Naive thymus-derived CD8-positive, alpha-beta T cell (primary cell): ENCODE data around the gene MYOM1. TPM values are rescaled to one million over a fixed set of nuclear protein-coding genes. Genes with fewer than 3 reads are reported as not detected.
"Not testable (repeated sequence)": the region's sequence is repeated elsewhere in the genome, so short reads cannot be mapped to it uniquely, and the experiment has no call there.

Experiments used
- ATAC-seq, 2 donors: fragments of 150-1000 bp; cut with Tn5 transposase in 1 of 2; sonication (Bioruptor Pico), chemical (Tn5 transposase) in 1 of 2; 1 replicate in 1 of 2; 2 replicates in 1 of 2; pipeline ENCODE4 v1.10.0; 2021; ENCODE audit warnings: mild to moderate bottlenecking in 2 of 2, moderate library complexity in 2 of 2
- POLR2A ChIA-PET: fragments of 350-600 bp; sonication (Branson Sonifier 250); formaldehyde crosslinking; loops from one replicate; lab custom pipeline; 2021; ENCODE audit warnings: antibody characterized with exemption; lab: Charles Lee
- DNase-seq, 10 donors: peaks; one replicate each; pipeline versions ENCODE4 v3.0.0 to v3.0.0-alpha.2; 2020 to 2022
- H3K27ac Mint-ChIP-seq, 10 donors: one replicate each; pipeline ENCODE4 v1.8.0; 2020 to 2022; ENCODE audit warnings: mild to moderate bottlenecking in 10 of 10, mixed read lengths in 10 of 10, moderate library complexity in 4 of 10, inconsistent platforms in 1 of 10
- H3K27me3 Mint-ChIP-seq, 5 donors: one replicate each; pipeline ENCODE4 v1.8.0; 2021 to 2022; ENCODE audit warnings: mixed read lengths in 5 of 5
- H3K36me3 Mint-ChIP-seq, 3 donors: one replicate each; pipeline ENCODE4 v1.8.0; 2020 to 2022; ENCODE audit warnings: mixed read lengths in 3 of 3, mild to moderate bottlenecking in 2 of 3, inconsistent platforms in 1 of 3
- H3K4me1 Mint-ChIP-seq, 4 donors: one replicate each; pipeline ENCODE4 v1.8.0; 2021 to 2022; ENCODE audit warnings: mixed read lengths in 4 of 4
- H3K4me3 Mint-ChIP-seq, 10 donors: one replicate each; pipeline ENCODE4 v1.8.0; 2020 to 2022; ENCODE audit warnings: mild to moderate bottlenecking in 10 of 10, mixed read lengths in 10 of 10, moderate library complexity in 6 of 10, inconsistent platforms in 1 of 10
- H3K9me3 Mint-ChIP-seq, 9 donors: one replicate each; pipeline ENCODE4 v1.8.0; 2020 to 2022; ENCODE audit warnings: mixed read lengths in 9 of 9, mild to moderate bottlenecking in 3 of 9, inconsistent platforms in 1 of 9, moderate library complexity in 1 of 9
- polyA plus RNA-seq, 3 donors: library from polyadenylated mRNA; unstranded; fragments of 300-500 nt; fragmentation: Illumina TruSeq; gene quantifications; one replicate each; pipeline ENCODE4 v1.2.3, GENCODE V29; 2021
- total RNA-seq, 8 experiments: library from RNA in 2 of 8; stranded (reverse) in 2 of 8; gene quantifications; one replicate each; pipeline ENCODE4 v1.2.3 and lab custom pipeline; 2021 to 2026

Gene MYOM1
- total and polyA plus RNA-seq, 5 experiments from 2014 or later: 0.52 to 5.6 (median 1.5) TPM

DNA sequence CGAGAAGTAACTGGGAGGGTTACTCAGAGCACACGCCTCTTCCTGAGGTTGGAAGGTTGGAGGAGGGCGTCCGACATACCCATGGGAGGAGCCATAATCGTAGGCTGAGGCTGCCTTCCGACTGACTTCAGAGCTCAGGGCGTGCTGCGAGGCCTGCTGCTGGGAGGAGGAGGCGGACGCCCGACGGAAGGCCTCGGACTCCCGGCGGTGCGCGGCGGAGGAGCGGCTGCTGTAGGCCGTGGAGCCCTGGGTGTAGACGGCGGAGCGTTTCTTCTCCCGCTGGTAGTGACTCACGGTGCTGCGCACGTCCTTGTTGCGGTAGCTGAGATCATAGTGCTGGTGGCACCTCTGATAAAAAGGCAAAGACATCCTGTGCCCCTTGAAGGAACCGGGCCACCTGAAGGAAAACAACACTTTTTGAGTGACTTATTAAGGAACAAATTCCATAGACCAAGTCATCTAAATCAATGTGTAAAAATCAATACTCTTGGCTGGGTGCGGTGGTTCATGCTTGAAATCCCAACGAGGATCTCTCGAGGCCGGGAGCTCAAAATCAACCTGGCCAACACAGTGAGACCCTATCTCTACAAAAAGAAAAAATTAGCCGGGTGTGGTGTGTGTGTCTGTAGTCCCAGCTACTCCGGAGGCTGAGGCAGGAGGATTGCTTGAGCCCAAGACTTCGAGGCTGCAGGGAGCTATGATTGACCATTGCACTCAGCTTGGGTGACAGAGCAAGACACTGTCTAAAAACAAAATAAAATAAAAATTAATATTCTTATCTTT, 4.7 kb downstream of the MYOM1 start:
- POLR2A ChIA-PET: no interaction called here
- DNase-seq: no peak
- Mint-ChIP-seq H3K27ac (peak overlapping the region in 5 of 10 donors; percentile 6 to 67 (median 36)), H3K9me3 (no peaks in the 10 kb centered on the region), H3K36me3 (peaks cover 0 to 17% (median 0%) of the 10 kb centered on the region in 3 donors), H3K4me1 (peaks cover 6 to 16% (median 12%) of the 10 kb centered on the region in 4 donors), H3K4me3 (no peak overlapping the region), H3K27me3 (no peaks in the 10 kb centered on the region)
- no peak for ATAC-seq

DNA sequence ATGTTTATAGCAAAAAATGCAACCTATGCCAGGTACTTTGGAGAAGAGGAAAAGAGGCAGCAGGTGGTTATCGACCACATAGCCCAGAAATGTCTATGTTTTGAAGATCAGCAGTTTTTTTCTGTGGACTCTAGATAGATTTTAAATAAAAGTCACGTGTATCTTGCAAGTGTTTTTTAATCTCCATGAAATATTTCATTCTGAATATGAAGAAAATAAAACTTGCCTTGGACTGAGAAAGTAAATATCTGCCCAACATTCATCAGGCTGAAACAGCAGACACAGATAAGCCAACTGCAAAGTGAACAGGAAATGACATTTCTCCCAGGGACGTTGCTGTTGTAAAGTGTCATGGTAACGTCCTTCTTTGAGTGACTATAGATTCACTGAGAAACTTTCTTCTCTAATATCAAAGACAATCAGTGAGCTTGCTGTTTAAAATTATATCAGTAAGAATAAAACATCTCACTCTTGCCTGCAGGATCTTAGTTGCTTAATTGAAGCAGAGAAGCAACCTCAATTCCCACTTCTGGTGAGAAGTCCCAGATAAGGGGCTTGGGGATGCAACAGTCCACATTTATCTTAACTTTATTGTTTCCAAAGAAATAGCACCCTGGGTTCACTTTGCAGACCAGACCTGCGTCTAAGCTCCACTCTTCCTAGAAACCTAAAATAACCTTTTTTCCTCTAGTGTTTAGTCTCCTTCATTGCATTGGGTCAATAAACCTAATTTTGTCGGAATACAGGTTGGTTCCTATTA, 6.3 kb downstream of the MYOM1 start:
- DNase-seq: peak in 6 of 10 donors; percentile 2 to 72 (median 46)
- no peaks in the 10 kb centered on the region for H3K9me3 Mint-ChIP-seq
- H3K27me3 Mint-ChIP-seq: no peaks in the 10 kb centered on the region
- POLR2A ChIA-PET: interaction anchor here (0.6 to 0.8 kb wide), 2 partner anchors 35 to 539 kb away, joined by 3 to 4 read pairs; partner anchors contain the start of gene MYL12A
- peaks cover 0 to 17% (median 0%) of the 10 kb centered on the region in 3 donors for H3K36me3 Mint-ChIP-seq
- peak; percentile 88 to 99 for ATAC-seq
- peak overlapping the region; percentile 26 to 95 (median 83) for H3K27ac Mint-ChIP-seq
- peak overlapping the region in 5 of 10 donors; percentile 3 to 43 (median 19) for H3K4me3 Mint-ChIP-seq
- peaks cover 11 to 18% (median 16%) of the 10 kb centered on the region in 4 donors for H3K4me1 Mint-ChIP-seq

DNA sequence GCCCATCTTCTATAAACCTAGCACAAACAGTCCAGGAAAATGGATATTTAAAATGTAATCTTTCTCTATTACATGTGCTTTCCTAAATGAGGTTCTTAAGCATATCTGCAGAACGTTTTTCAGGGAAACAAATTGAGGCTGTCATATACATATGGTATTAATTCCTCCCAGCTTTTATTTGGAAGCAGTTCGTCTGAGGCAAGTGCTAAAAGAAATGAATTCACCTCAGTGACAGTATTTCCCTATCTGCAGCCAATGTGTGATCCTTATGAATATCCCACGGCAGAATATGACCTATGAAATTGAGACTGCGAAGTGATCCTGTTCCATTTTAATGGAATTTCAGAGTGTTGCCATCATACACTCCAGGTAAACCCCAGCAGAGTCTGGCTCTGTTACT, 7.1 kb downstream of the MYOM1 start:
- H3K4me1 Mint-ChIP-seq: peaks cover 11 to 18% (median 16%) of the 10 kb centered on the region in 4 donors
- peak overlapping the region in 8 of 10 donors; percentile 51 to 95 (median 84) for H3K27ac Mint-ChIP-seq
- no peaks in the 10 kb centered on the region for H3K27me3 Mint-ChIP-seq
- POLR2A ChIA-PET: interaction anchor here (0.6 kb wide), 1 partner anchor 538 kb away, joined by 4 read pairs; no protein-coding TSS in a partner anchor
- H3K9me3 Mint-ChIP-seq: no peaks in the 10 kb centered on the region
- peak overlapping the region in 1 of 10 donors; percentile 43 for H3K4me3 Mint-ChIP-seq
- DNase-seq (no peak), ATAC-seq (no peak)
- H3K36me3 Mint-ChIP-seq: peaks cover 0 to 17% (median 3%) of the 10 kb centered on the region in 3 donors

DNA sequence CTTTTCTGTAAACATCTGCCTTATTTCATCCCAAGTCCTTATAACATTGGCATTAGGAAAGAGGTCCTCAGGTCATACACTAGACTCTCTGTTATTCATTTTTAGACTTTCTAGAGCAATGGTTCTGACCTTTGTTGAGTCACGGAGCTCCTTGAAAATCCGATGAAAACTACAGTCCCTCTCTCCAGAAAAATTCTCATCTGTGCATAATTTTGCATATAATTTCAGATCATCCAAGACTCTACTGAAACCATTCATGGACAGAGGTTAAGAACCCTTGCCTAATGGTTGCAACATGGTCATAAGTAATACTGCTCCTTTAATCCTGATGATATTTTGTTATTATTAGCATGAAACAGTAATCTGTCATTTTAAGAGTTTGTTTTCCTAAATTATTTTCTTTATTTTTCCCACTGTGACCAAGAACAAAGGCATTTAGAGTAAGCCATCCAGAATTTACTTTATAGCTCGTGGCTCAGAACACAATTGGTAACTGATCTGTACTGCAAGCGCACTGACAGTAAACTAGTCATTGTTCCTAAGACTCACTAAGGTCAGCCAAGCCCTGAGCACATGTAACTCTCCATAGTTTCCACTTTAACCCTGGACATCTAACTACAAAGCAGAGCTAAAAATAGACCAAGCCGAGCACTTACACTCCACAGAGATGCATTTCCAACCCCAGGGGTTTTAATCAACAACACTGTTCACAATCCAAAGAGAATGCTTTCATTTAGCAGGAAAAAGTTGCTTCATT, 8.4 kb downstream of the MYOM1 start:
- peak overlapping the region in 3 of 10 donors; percentile 3 to 34 (median 16) for H3K27ac Mint-ChIP-seq
- ATAC-seq: no peak
- POLR2A ChIA-PET: no interaction called here

DNA sequence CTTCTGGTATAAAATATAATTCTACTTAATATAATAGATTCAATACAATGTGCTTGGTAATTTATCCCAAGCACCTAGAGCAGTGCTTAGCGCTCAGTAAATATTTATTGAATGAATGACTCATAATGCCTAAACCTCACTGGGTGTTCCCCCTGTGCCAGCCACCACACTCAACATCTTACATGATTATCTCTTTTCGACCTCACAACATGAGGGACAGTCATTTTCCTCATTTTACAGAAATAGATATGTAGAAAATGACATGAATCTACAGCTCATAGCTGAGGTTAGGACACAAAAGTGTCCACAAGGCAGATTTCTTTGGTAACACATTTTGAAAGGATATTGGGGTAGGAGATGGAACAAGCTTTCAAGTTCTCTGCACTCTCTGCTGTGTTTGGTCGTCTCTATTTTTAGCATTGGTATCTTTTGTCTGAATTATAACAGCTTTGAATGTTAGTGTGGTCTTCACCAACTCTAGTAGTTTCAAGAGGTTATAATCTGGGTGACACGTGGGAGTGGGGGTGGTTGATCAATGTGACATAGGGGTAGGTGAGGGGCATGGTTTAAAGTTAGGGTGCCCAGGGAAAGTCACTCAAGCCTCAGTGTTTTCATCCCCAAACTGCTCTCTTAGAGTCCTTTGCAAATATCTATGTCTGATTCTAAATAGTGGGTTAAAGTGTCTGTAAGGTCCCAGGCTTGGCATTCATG, 9.8 kb downstream of the MYOM1 start:
- Mint-ChIP-seq H3K4me3 (no peak overlapping the region), H3K27ac (peak overlapping the region in 4 of 10 donors; percentile 4 to 77 (median 44)), H3K9me3 (peaks cover 4 to 18% (median 8%) of the 10 kb centered on the region in 9 donors), H3K4me1 (peaks cover 11 to 18% (median 16%) of the 10 kb centered on the region in 4 donors), H3K27me3 (no peaks in the 10 kb centered on the region), H3K36me3 (peaks cover 16 to 28% (median 22%) of the 10 kb centered on the region in 3 donors)
- POLR2A ChIA-PET: no interaction called here
- ATAC-seq (no peak), DNase-seq (no peak)

More for the DNA sequence above, 8.4 kb downstream of the MYOM1 start:
- no peak overlapping the region for H3K4me3 Mint-ChIP-seq
- peaks cover 0 to 4% (median 2%) of the 10 kb centered on the region in 9 donors for H3K9me3 Mint-ChIP-seq
- H3K36me3 Mint-ChIP-seq: peaks cover 4 to 18% (median 9%) of the 10 kb centered on the region in 3 donors
- H3K4me1 Mint-ChIP-seq: peaks cover 11 to 18% (median 16%) of the 10 kb centered on the region in 4 donors
- no peaks in the 10 kb centered on the region for H3K27me3 Mint-ChIP-seq
- DNase-seq: no peak

DNA sequence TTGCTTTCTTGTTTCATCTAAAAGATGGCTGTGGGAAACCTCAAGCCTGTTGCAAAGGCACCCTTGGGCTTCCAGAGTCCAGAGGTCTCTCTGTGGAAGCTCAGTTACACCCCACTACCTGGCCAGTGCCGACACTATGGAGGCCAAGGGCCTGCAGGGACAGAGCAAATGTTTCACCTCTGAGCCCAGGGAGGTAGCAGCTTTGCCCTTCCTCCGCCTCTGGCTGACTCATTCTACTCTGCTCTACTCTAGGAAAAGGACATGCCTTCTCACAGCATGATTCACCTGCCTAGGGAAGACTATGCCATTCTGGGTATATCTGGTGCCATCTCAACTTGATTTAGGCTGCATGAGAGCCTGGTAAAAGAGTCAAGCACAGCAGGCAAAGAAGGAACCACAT, 12.2 kb downstream of the MYOM1 start:
- POLR2A ChIA-PET: no interaction called here
- Mint-ChIP-seq H3K4me3 (no peak overlapping the region), H3K27me3 (no peaks in the 10 kb centered on the region), H3K27ac (no peak overlapping the region), H3K4me1 (peaks cover 0 to 9% (median 6%) of the 10 kb centered on the region in 4 donors), H3K9me3 (peaks cover 6 to 41% (median 27%) of the 10 kb centered on the region in 9 donors), H3K36me3 (peaks cover 33 to 44% (median 35%) of the 10 kb centered on the region in 3 donors)
- no peak for ATAC-seq
- no peak for DNase-seq

DNA sequence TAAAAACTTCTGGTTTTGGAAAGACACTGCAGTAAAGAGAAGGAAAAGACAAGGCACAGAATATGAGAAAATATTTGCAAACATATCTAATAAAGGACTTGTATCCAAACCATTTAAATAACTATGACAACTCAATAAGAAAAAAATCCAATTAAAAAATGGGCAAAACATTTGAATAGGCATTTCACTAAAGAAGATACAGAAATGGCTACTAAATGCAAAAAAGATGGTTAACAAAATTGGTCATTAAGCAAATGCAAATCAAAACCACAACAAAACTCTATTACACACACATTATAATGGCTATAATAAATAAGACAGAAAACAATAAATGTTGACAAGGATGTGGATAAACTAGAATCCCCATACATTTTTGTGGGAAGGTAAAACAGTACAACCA, 14.5 kb downstream of the MYOM1 start:
- DNase-seq (no peak), ATAC-seq (no peak)
- H3K36me3 Mint-ChIP-seq: peaks cover 26 to 50% (median 41%) of the 10 kb centered on the region in 3 donors
- peaks cover 6 to 49% (median 33%) of the 10 kb centered on the region in 9 donors for H3K9me3 Mint-ChIP-seq
- H3K4me3 Mint-ChIP-seq: no peak overlapping the region
- H3K27me3 Mint-ChIP-seq: no peaks in the 10 kb centered on the region
- H3K27ac Mint-ChIP-seq: no peak overlapping the region
- H3K4me1 Mint-ChIP-seq: peaks cover 0 to 8% (median 6%) of the 10 kb centered on the region in 4 donors
- POLR2A ChIA-PET: no interaction called here

DNA sequence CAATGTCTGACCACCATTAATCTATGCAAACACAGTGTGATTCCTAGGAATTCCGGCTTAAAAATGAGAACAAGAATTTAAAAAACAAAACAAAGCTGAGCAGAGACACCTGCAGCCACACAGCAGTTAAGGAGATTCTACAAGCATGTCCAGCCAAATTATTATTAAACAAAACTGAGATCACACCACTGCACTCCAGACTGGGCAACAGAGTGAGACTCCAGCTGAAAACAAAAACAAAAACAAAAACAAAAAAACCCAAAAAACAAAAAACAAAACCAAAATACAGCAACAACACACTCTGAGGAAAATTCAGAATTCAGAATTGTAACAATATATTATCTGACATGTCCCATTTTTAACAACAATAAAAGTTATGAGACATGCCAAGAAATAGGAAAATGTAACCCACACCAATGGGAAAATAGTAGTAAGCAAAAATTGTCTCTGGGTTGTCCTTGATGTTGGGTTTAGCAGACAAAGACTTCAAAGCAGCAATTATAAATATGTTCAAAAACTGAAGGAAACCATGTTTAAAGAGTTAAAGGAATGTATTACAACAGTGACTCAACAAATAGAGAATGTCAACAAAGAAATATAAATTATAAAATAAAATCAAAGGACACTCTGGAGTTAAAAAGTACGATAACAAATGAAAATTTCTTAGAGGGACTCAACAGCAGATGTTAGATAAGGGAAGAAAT, 19.7 kb downstream of the MYOM1 start:
- no peak overlapping the region for H3K4me3 Mint-ChIP-seq
- H3K9me3 Mint-ChIP-seq: peaks cover 2 to 34% (median 22%) of the 10 kb centered on the region in 9 donors
- H3K36me3 Mint-ChIP-seq: peaks cover 14 to 29% (median 25%) of the 10 kb centered on the region in 3 donors
- no peak for DNase-seq
- POLR2A ChIA-PET: no interaction called here
- no peaks in the 10 kb centered on the region for H3K4me1 Mint-ChIP-seq
- ATAC-seq: no peak
- no peaks in the 10 kb centered on the region for H3K27me3 Mint-ChIP-seq
- no peak overlapping the region for H3K27ac Mint-ChIP-seq

DNA sequence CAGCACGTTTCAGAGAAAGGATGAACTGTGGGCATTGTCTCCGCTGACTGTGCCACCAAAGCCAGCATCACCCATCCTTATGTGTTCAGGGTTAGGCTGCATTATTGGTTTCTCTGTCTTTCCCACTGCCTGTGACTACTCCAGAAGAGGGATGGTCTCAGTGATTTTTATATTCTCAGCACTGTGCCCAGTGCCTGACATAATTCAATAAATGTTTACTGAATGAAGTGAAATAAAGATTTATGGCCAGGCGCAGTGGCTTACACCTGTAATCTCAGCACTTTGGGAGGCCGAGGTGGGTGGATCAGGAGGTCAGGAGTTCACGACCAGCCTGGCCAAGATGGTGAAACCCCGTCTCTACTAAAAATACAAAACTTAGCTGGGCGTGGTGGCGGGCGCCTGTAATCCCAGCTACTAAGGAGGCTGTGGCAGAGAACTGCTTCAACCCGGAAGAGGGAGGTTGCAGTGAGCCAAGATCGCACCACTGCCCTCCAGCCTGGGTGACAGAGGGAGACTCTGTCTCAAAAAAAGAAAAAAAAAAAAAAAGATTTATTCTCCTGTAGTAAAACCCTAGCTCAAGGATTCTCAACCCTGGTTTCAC, 21.4 kb downstream of the MYOM1 start:
- ATAC-seq, H3K27me3 Mint-ChIP-seq: not testable (repeated sequence)

DNA sequence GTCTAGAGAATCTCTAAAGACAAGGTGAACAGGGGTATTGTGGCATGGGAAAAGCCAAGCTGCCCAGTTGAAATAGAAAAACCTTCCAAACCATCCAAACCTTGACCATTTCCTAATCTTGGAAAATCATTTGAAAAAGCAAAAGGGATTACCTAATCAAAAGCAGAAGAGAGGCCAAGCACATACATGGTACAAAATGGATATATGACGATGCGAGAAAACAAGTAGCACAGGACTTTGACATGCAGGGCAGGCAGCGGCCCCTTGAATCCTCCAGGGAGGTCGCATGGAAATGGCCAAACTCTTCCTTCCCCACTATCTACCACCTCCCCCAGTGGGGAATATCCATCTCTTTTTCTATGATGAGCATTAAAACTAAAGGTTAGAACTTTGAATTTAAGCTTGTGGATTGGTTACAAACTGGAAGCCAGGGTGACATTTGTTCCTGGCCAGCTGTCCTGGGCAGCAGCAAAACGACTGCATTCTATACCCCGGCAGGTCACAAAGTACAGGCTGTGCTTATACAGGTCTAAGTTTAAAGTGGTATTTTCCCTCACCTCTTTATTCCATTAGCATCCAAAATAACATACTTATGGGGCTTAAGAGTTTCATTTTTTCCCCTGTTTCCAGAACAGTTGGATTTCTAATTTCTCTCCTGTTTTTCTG, 24.7 kb downstream of the MYOM1 start:
- no peaks in the 10 kb centered on the region for H3K27me3 Mint-ChIP-seq
- peaks cover 0 to 27% (median 15%) of the 10 kb centered on the region in 3 donors for H3K36me3 Mint-ChIP-seq
- no peak overlapping the region for H3K27ac Mint-ChIP-seq
- H3K9me3 Mint-ChIP-seq: no peaks in the 10 kb centered on the region
- ATAC-seq (no peak), DNase-seq (no peak)
- peaks cover 0 to 2% (median 0%) of the 10 kb centered on the region in 4 donors for H3K4me1 Mint-ChIP-seq
- POLR2A ChIA-PET: no interaction called here
- H3K4me3 Mint-ChIP-seq: no peak overlapping the region

More for the DNA sequence above, 21.4 kb downstream of the MYOM1 start:
- H3K36me3 Mint-ChIP-seq: peaks cover 11 to 13% (median 12%) of the 10 kb centered on the region in 3 donors
- not testable (repeated sequence) for DNase-seq, H3K4me3 Mint-ChIP-seq, H3K4me1 Mint-ChIP-seq, H3K27ac Mint-ChIP-seq
- peaks cover 0 to 17% (median 10%) of the 10 kb centered on the region in 9 donors for H3K9me3 Mint-ChIP-seq
- POLR2A ChIA-PET: interaction anchor here (1.2 kb wide), 1 partner anchor 204 kb away, joined by 3 read pairs; no protein-coding TSS in a partner anchor
